ENCODE measurements around the gene SPINK1.
"Not testable (repeated sequence)": the region's sequence is repeated elsewhere in the genome, so short reads cannot be mapped to it uniquely, and the experiment has no call there.

The SPINK1 gene

GRCh38 chr5:147854894-147855773, 23.7 kb upstream of the SPINK1 start:
- no peak for DNase-seq (ENCODE audit: extremely low read depth in 1 of 2, low read depth in 1 of 2)

- no peak for DNase-seq (ENCODE audit: extremely low read depth in 1 of 2, low read depth in 1 of 2)
Measured at GRCh38 chr5:147854331-147854730, 22.9 kb upstream of the SPINK1 start.

GRCh38 chr5:147853372-147853987, 22.0 kb upstream of the SPINK1 start:
- no peak for DNase-seq (ENCODE audit: extremely low read depth in 1 of 2, low read depth in 1 of 2)

- DNase-seq (ENCODE audit: extremely low read depth in 1 of 2, low read depth in 1 of 2), result no peak
Measured at GRCh38 chr5:147852365-147852764, 20.9 kb upstream of the SPINK1 start.

GRCh38 chr5:147851578-147851977, 20.1 kb upstream of the SPINK1 start:
- no peak for DNase-seq (ENCODE audit: extremely low read depth in 1 of 2, low read depth in 1 of 2)

GRCh38 chr5:147849226-147849625, 17.8 kb upstream of the SPINK1 start:
- DNase-seq (ENCODE audit: extremely low read depth in 1 of 2, low read depth in 1 of 2), result no peak

GRCh38 chr5:147845618-147846017, 14.1 kb upstream of the SPINK1 start:
- DNase-seq (ENCODE audit: extremely low read depth in 1 of 2, low read depth in 1 of 2), result no peak

GRCh38 chr5:147844846-147845245, 13.4 kb upstream of the SPINK1 start:
- DNase-seq (ENCODE audit: extremely low read depth in 1 of 2, low read depth in 1 of 2), result no peak

GRCh38 chr5:147842869-147843268, 11.4 kb upstream of the SPINK1 start:
- DNase-seq (ENCODE audit: extremely low read depth in 1 of 2, low read depth in 1 of 2), result no peak

- no peak for DNase-seq (ENCODE audit: extremely low read depth in 1 of 2, low read depth in 1 of 2)
Measured at GRCh38 chr5:147836439-147836838, 5.0 kb upstream of the SPINK1 start.

GRCh38 chr5:147835386-147835798, 3.9 kb upstream of the SPINK1 start:
- DNase-seq (ENCODE audit: extremely low read depth in 1 of 2, low read depth in 1 of 2), result no peak

GRCh38 chr5:147832541-147832940, 1.1 kb upstream of the SPINK1 start:
- no peak for DNase-seq (ENCODE audit: extremely low read depth in 1 of 2, low read depth in 1 of 2)

- DNase-seq (ENCODE audit: extremely low read depth in 1 of 2, low read depth in 1 of 2), result no peak
Measured at GRCh38 chr5:147830035-147830434, 1.4 kb downstream of the SPINK1 start.

GRCh38 chr5:147827017-147827416, 4.5 kb downstream of the SPINK1 start:
- DNase-seq (ENCODE audit: extremely low read depth in 1 of 2, low read depth in 1 of 2), result not testable (repeated sequence)

- no peak for DNase-seq (ENCODE audit: extremely low read depth in 1 of 2, low read depth in 1 of 2)
Measured at GRCh38 chr5:147826361-147826760, 5.1 kb downstream of the SPINK1 start.

- DNase-seq (ENCODE audit: extremely low read depth in 1 of 2, low read depth in 1 of 2), result no peak
Measured at GRCh38 chr5:147822686-147823491, 8.6 kb downstream of the SPINK1 start.

- DNase-seq (ENCODE audit: extremely low read depth in 1 of 2, low read depth in 1 of 2), result not testable (repeated sequence)
Measured at GRCh38 chr5:147822222-147822621, 9.2 kb downstream of the SPINK1 start.

GRCh38 chr5:147821766-147822165, 9.7 kb downstream of the SPINK1 start:
- no peak for DNase-seq (ENCODE audit: extremely low read depth in 1 of 2, low read depth in 1 of 2)

- no peak for DNase-seq (ENCODE audit: extremely low read depth in 1 of 2, low read depth in 1 of 2)
Measured at GRCh38 chr5:147819261-147819770, 12.2 kb downstream of the SPINK1 start.

- no peak for DNase-seq (ENCODE audit: extremely low read depth in 1 of 2, low read depth in 1 of 2)
Measured at GRCh38 chr5:147818290-147818689, 13.2 kb downstream of the SPINK1 start.

- DNase-seq (ENCODE audit: extremely low read depth in 1 of 2, low read depth in 1 of 2), result no peak
Measured at GRCh38 chr5:147813696-147814095, 17.8 kb downstream of the SPINK1 start.
